Endodermal cell (in vitro differentiated cells): ENCODE results near the gene TPRN. TPM values are rescaled to one million over a fixed set of nuclear protein-coding genes. Genes with fewer than 3 reads are reported as not detected.
A peak's percentile ranks its signal among the peaks of the same experiment; 100 is the strongest.

ENCODE experiments used
- DNase-seq: peaks from one replicate; pipeline ENCODE4 v3.0.0-alpha.2; 2017
- H3K27ac ChIP-seq: 2 replicates; pipeline ENCODE4 v1.5.1; 2013; ENCODE audit warnings: mild to moderate bottlenecking, low read depth, low read length, moderate library complexity
- H3K27me3 ChIP-seq: 2 replicates; pipeline ENCODE4 v1.6.1; 2013; ENCODE audit warnings: mild to moderate bottlenecking, low read length, moderate library complexity; ENCODE audit not compliant: insufficient read depth, control insufficient read depth, poor library complexity, severe bottlenecking
- H3K36me3 ChIP-seq: 2 replicates; pipeline ENCODE4 v1.7.0; 2013; ENCODE audit warnings: mild to moderate bottlenecking, low read length, moderate library complexity; ENCODE audit not compliant: control insufficient read depth, insufficient read depth
- H3K4me1 ChIP-seq: one replicate; pipeline ENCODE4 v1.7.0; 2013; ENCODE audit warnings: low read length; ENCODE audit not compliant: control insufficient read depth, insufficient read depth
- H3K4me3 ChIP-seq: 2 replicates; pipeline ENCODE4 v1.5.1; 2013; ENCODE audit warnings: mild to moderate bottlenecking, low read length, moderate library complexity
- H3K9ac ChIP-seq: 2 replicates; pipeline ENCODE4 v1.6.1; 2013; ENCODE audit warnings: mild to moderate bottlenecking, low read length, moderate library complexity; ENCODE audit not compliant: poor library complexity, severe bottlenecking; ENCODE audit errors: extremely low read depth
- H3K9me3 ChIP-seq: 2 replicates; pipeline ENCODE4 v1.6.1; 2013; ENCODE audit warnings: mild to moderate bottlenecking, low read length, moderate library complexity; ENCODE audit not compliant: control insufficient read depth
- H3K27ac Mint-ChIP-seq: 2 replicates; pipeline ENCODE4 v1.8.0; 2020; ENCODE audit warnings: mixed read lengths
- H3K27me3 Mint-ChIP-seq: 2 replicates; pipeline ENCODE4 v1.8.0; 2021; ENCODE audit warnings: mild to moderate bottlenecking, mixed read lengths; ENCODE audit not compliant: insufficient read depth
- H3K36me3 Mint-ChIP-seq: 2 replicates; pipeline ENCODE4 v1.8.0; 2020; ENCODE audit warnings: low read depth, mixed read lengths
- H3K4me1 Mint-ChIP-seq: 2 replicates; pipeline ENCODE4 v1.8.0; 2020; ENCODE audit warnings: mixed read lengths
- H3K4me3 Mint-ChIP-seq: 2 replicates; pipeline ENCODE4 v1.8.0; 2020; ENCODE audit warnings: mild to moderate bottlenecking, moderate library complexity, mixed read lengths
- H3K9me3 Mint-ChIP-seq: 2 replicates; pipeline ENCODE4 v1.8.0; 2020; ENCODE audit warnings: mild to moderate bottlenecking, mixed read lengths
- WGBS, 2 experiments: methylation state at CpG; one replicate each; pipeline versions ENCODE4 v1.1.5 to v1.1.7; 2013; ENCODE audit warnings: missing lambda C conversion rate in 2 of 2, mixed read lengths in 1 of 2; ENCODE audit not compliant: insufficient coverage in 1 of 2, insufficient read length in 1 of 2; 5-methylcytosine and 5-hydroxymethylcytosine counted together
- total RNA-seq, 2 donors: library from RNA; stranded (reverse); fragmentation: NEBNext Ultra II Directional in 1 of 2; extraction: Animal tissue kit (Norgen Biotek cat#: 25700) in 1 of 2; gene quantifications; 2 replicates in 1 of 2; 3 replicates in 1 of 2; pipeline ENCODE4 v1.2.1, GENCODE V29; 2021
- TF ChIP-seq, protein P1 (sequence below): fragments of 200-600 bp; sonication (generic); conservative IDR thresholded peaks from 2 replicates; pipeline ENCODE4 v1.5.0; 2021; ENCODE audit warnings: antibody characterized with exemption, mild to moderate bottlenecking

The TPRN gene
- total RNA-seq, 2 donors from 2014 or later: 19.0 to 23.9 TPM

- 92 to 94% methylated on average over 15 to 29 of the region's 29 CpGs for WGBS, 2 experiments
- no peak overlapping the region for H3K4me3 Mint-ChIP-seq
Observed at GRCh38 chr9:137228506-137228967, 28.0 kb upstream of the TPRN start.

DNA sequence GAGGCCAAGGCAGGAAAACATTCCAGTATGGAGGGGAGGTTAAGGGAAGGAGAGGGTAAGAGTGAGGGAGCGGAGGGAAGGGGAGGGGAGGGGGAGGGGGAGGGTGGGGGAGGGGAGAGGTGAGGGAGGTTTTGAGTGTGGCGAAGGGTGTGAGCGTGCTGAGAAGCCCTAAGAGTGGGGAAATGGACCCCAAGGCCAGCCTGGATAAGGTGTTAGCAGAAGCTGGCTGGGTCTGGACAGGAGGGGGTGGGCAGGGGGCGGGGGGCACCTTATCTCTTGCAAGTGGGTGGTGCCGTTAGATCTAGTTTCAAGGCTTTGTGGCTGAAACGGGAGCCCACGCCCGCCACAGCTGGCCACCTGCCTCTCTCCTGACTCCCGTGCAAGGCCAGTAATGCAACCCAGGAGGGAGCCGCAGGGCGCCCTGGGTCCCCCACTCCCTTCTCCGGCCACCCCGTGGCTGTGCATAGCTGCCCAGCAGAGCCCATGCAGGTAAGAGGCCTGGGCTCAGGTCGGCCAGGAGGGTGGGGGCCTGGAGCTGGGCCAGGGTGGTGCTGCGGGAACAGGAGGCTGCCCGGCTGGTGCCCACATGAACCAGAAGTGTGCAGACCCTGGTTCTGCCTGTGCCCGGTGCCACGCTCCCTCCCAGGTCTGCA is 27.4 kb upstream of the TPRN start:
- Histone ChIP-seq H3K27me3 (no peaks in the 10 kb centered on the region), H3K4me1 (no peaks in the 10 kb centered on the region), H3K9ac (no peak overlapping the region), H3K27ac (no peak overlapping the region), H3K9me3 (no peaks in the 10 kb centered on the region), H3K36me3 (no peaks in the 10 kb centered on the region), H3K4me3 (no peak overlapping the region)
- WGBS, 2 experiments: 74 to 77% methylated on average over 7 to 17 of the region's 18 CpGs
- TF ChIP-seq, protein P1, sequence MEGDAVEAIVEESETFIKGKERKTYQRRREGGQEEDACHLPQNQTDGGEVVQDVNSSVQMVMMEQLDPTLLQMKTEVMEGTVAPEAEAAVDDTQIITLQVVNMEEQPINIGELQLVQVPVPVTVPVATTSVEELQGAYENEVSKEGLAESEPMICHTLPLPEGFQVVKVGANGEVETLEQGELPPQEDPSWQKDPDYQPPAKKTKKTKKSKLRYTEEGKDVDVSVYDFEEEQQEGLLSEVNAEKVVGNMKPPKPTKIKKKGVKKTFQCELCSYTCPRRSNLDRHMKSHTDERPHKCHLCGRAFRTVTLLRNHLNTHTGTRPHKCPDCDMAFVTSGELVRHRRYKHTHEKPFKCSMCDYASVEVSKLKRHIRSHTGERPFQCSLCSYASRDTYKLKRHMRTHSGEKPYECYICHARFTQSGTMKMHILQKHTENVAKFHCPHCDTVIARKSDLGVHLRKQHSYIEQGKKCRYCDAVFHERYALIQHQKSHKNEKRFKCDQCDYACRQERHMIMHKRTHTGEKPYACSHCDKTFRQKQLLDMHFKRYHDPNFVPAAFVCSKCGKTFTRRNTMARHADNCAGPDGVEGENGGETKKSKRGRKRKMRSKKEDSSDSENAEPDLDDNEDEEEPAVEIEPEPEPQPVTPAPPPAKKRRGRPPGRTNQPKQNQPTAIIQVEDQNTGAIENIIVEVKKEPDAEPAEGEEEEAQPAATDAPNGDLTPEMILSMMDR: no peak
- H3K9me3 Mint-ChIP-seq: no peaks in the 10 kb centered on the region
- H3K4me1 Mint-ChIP-seq: peaks cover 2% of the 10 kb centered on the region
- no peak overlapping the region for H3K4me3 Mint-ChIP-seq
- no peak for DNase-seq
- no peaks in the 10 kb centered on the region for H3K36me3 Mint-ChIP-seq
- no peaks in the 10 kb centered on the region for H3K27me3 Mint-ChIP-seq
- H3K27ac Mint-ChIP-seq: peak overlapping the region; percentile 81

More at GRCh38 chr9:137228506-137228967, 28.0 kb upstream of the TPRN start:
- no peaks in the 10 kb centered on the region for H3K36me3 Mint-ChIP-seq
- H3K27me3 Mint-ChIP-seq: no peaks in the 10 kb centered on the region
- Histone ChIP-seq H3K9me3 (no peaks in the 10 kb centered on the region), H3K4me3 (no peak overlapping the region), H3K4me1 (no peaks in the 10 kb centered on the region), H3K27ac (no peak overlapping the region), H3K27me3 (no peaks in the 10 kb centered on the region), H3K9ac (no peak overlapping the region), H3K36me3 (no peaks in the 10 kb centered on the region)
- TF ChIP-seq, protein P1: no peak
- peaks cover 2% of the 10 kb centered on the region for H3K4me1 Mint-ChIP-seq
- no peak overlapping the region for H3K27ac Mint-ChIP-seq
- no peak for DNase-seq
- H3K9me3 Mint-ChIP-seq: no peaks in the 10 kb centered on the region

DNA sequence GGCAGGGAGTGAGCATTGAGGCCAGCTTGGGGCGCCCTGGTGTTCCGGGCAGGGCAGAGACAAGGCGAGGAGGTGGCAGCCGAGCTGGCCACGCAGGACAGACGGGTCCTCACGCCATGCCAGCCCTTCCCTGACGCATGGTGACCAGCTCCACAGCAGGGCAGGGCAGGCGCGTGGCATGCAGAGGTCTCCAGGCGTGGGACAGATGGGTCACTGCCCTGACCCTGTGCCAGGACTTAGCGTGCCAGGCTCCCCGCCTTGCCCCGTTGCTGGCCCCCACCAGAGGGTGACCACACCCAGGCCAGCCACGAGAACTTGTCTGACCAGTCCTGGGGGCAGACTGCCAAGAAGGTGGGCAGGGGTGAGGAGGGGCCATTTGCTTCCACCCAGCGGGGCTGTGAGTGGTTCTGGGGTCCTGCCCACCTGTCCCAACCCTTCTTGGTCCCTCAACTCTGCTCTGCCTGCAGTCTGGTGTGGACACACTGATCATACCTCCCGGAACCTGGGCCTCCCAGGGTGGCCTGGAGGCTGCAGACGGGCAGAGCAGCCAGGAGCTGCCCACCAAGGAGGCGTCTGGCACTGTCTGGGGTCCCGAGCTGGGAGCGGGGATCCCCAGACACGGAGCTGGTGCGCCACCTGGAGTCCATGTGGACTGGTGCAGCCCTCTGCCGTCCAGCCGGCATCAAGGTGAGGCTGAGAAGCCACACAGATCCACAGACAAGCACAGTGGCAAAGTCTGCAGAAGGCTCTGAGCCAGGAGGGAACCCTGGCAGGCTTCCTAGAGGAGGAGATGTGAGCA is 26.7 kb upstream of the TPRN start, which contains the start of gene RNF224:
TSS of gene RNF224 (plus strand) at position 449 of the 799 bp plus-strand sequence. CDS start 834 bp downstream, outside the sequence.
- Histone ChIP-seq H3K27ac (no peak within 1 kb of the TSS), H3K9me3 (no peaks in the 10 kb centered on the region), H3K36me3 (no peaks in the 10 kb centered on the region), H3K27me3 (no peaks in the 10 kb centered on the region), H3K4me1 (no peaks in the 10 kb centered on the region), H3K9ac (no peak within 1 kb of the TSS), H3K4me3 (no peak within 1 kb of the TSS)
- DNase-seq: peak; percentile 96
- 60 to 62% methylated on average over 22 to 25 of the region's 25 CpGs for WGBS, 2 experiments
- no peaks in the 10 kb centered on the region for H3K36me3 Mint-ChIP-seq
- no peaks in the 10 kb centered on the region for H3K9me3 Mint-ChIP-seq
- no peaks in the 10 kb centered on the region for H3K27me3 Mint-ChIP-seq
- peaks cover 2% of the 10 kb centered on the region for H3K4me1 Mint-ChIP-seq
- TF ChIP-seq, protein P1: peak; percentile 96
- no peak within 1 kb of the TSS for H3K4me3 Mint-ChIP-seq
- H3K27ac Mint-ChIP-seq: peak within 1 kb of the TSS; percentile 81
